Immature natural killer cell (primary cell): ENCODE measurements around the gene AIFM1. TPM values are rescaled to one million over a fixed set of nuclear protein-coding genes. Genes with fewer than 3 reads are reported as not detected.

Experiments
- DNase-seq, 3 donors: peaks; one replicate each; pipeline ENCODE4 v3.0.0; 2022; ENCODE audit warnings: mixed read lengths in 1 of 3
- H3K27ac Mint-ChIP-seq, 6 donors: one replicate each; pipeline ENCODE4 v1.8.0; 2020; ENCODE audit warnings: mixed read lengths in 6 of 6, mild to moderate bottlenecking in 5 of 6, inconsistent platforms in 4 of 6, moderate library complexity in 3 of 6
- H3K27me3 Mint-ChIP-seq, 3 donors: one replicate each; pipeline ENCODE4 v1.8.0; 2020 to 2021; ENCODE audit warnings: low read depth in 3 of 3, mild to moderate bottlenecking in 3 of 3, mixed read lengths in 3 of 3, moderate library complexity in 3 of 3, inconsistent platforms in 1 of 3
- H3K36me3 Mint-ChIP-seq, 3 donors: one replicate each; pipeline ENCODE4 v1.8.0; 2020; ENCODE audit warnings: mixed read lengths in 3 of 3, inconsistent platforms in 2 of 3, mild to moderate bottlenecking in 2 of 3
- H3K4me1 Mint-ChIP-seq, 2 donors: one replicate each; pipeline ENCODE4 v1.8.0; 2020; ENCODE audit warnings: inconsistent platforms in 2 of 2, mild to moderate bottlenecking in 2 of 2, mixed read lengths in 2 of 2, moderate library complexity in 1 of 2
- H3K4me3 Mint-ChIP-seq, 5 donors: one replicate each; pipeline ENCODE4 v1.8.0; 2020; ENCODE audit warnings: mild to moderate bottlenecking in 5 of 5, mixed read lengths in 5 of 5, inconsistent platforms in 3 of 5, moderate library complexity in 3 of 5
- H3K9me3 Mint-ChIP-seq, 6 donors: one replicate each; pipeline ENCODE4 v1.8.0; 2020; ENCODE audit warnings: mild to moderate bottlenecking in 6 of 6, mixed read lengths in 6 of 6, inconsistent platforms in 4 of 6, moderate library complexity in 3 of 6
- polyA plus RNA-seq, 3 donors: library from polyadenylated mRNA; unstranded; fragments of 300-500 nt; fragmentation: Illumina TruSeq; gene quantifications; one replicate each; pipeline ENCODE4 v1.2.3, GENCODE V29; 2021

AIFM1 gene
- polyA plus RNA-seq, 3 donors from 2014 or later = 20.1 to 31.0 (median 29.0) TPM

DNA sequence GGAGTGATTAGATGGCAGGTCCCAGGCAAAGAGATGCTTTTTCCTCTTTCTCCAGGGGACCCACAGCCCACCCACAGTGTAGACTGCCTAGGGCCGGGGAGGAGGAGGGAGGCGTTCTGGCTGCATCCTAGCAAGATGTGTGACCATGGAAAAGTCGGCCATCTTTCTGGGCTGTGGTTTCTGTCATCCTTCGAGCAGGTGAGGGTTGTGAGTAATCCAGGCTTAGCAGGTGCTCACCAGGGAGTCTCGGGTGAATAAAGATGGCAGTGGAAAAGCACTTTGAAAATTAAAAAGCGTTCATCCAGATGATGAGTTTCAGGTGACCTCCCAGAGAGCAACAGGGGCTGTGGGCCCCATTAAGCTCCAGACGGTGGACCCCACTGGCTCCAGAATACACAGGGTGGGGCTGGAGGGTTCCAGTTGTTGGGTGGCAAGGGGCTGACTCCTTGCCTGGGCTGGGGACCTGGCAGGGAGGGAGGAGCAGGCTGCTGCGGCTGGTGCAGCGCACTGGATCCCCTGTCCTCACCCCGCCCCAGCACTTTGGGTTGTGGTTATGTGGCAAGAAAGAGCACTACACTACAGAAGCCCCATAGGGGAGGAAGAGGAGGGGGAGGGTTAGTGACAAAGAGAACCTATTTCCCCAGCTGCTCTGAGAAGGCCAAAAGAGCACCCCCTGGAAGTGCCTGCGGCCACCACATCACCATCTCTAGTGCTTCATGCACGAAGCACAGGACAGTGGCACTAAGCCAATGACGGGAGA, 79.0 kb downstream of the AIFM1 start:
- peak overlapping the region; percentile 89 to 97 (median 92) for H3K4me3 Mint-ChIP-seq
- DNase-seq = peak; percentile 85 to 87 (median 85)
- H3K36me3 Mint-ChIP-seq = peaks cover 0 to 6% (median 0%) of the 10 kb centered on the region in 3 donors
- H3K27ac Mint-ChIP-seq = peak overlapping the region; percentile 93 to 96 (median 94)
- peaks cover 3 to 25% (median 15%) of the 10 kb centered on the region in 3 donors for H3K27me3 Mint-ChIP-seq
- H3K9me3 Mint-ChIP-seq = no peaks in the 10 kb centered on the region
- H3K4me1 Mint-ChIP-seq = peaks cover 88 to 90% of the 10 kb centered on the region in 2 donors

DNA sequence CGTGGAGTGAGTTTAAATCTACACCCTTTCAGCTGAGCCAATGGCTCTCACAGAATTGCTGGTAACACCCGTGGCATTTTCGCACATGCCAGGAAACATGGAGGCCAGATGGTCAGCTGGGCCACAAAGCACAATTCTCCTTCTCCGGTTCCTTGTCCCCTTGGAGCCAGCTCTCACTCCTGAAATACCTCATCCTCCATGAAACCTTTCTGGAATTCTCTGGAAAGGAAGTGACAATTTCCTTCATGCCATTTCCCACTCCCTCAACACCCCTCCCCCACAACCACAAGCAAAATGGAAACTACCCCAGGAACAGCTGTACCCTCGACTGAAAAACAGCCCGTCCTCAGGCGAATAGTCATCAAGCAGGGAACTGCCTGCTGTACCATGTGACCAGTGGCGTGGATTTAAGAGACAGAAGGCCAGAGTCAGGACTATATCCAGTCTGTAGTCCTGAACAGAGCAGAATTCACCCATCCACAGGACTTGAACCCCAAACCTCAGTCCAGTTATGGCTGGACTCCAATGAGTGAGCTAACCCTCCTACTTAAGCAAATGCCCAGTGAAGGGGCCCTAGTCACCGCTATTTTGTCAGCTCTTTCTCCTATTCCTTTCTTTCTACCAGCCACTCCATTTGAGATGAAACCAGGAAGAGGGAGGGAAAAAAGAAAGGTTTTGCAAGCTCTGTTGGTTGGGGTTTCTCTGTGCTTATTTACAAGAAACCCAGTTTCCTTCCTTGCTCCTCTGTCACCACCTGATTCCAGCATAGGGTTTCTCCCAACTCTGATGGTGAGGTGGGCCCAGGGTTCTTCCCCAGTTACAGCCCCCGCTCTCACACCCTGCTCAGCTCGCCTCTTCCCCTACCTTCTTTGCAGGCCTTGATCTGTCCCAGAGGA, 79.8 kb downstream of the AIFM1 start:
- H3K9me3 Mint-ChIP-seq = no peaks in the 10 kb centered on the region
- H3K36me3 Mint-ChIP-seq = peaks cover 0 to 6% (median 0%) of the 10 kb centered on the region in 3 donors
- DNase-seq = no peak
- H3K4me3 Mint-ChIP-seq = peak overlapping the region; percentile 89 to 97 (median 92)
- peak overlapping the region; percentile 93 to 96 (median 94) for H3K27ac Mint-ChIP-seq
- H3K4me1 Mint-ChIP-seq = peaks cover 93 to 97% of the 10 kb centered on the region in 2 donors
- H3K27me3 Mint-ChIP-seq = peaks cover 3 to 25% (median 15%) of the 10 kb centered on the region in 3 donors

DNA sequence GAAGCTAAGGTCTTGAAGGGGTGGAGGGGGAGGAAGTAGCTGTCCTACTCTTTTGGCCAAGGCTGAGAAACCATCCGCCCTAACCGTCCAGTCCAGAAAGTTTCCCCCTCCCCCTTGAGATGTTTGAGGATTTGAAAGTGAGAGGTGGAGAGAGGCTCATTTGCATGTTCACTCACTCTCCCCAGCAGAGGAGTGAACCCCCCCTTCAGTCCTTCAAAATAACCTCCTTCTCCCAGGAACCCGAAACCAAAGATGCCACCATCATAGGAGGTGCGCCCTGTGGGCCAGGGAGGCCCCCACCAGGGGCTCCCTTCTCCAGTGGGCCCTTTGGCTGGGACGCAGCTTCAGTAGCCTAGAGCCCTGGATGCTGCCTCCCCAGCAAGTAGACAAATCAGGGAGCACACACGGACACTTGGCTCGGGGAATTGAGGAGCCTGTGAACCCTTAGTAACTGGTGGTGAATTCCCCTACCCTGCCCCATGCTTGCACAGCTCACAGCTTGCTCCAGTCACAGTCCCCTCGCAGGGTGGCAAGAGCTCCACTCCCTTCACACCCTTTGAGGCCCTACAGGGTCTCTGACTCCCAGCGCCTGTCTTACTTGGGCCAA, 80.9 kb downstream of the AIFM1 start:
- Mint-ChIP-seq H3K4me1 (peaks cover 95 to 97% of the 10 kb centered on the region in 2 donors), H3K27ac (peak overlapping the region; percentile 93 to 96 (median 94)), H3K4me3 (peak overlapping the region; percentile 89 to 97 (median 92)), H3K27me3 (peaks cover 3 to 20% (median 13%) of the 10 kb centered on the region in 3 donors), H3K36me3 (peaks cover 3% of the 10 kb centered on the region in 3 donors), H3K9me3 (no peaks in the 10 kb centered on the region)
- no peak for DNase-seq

DNA sequence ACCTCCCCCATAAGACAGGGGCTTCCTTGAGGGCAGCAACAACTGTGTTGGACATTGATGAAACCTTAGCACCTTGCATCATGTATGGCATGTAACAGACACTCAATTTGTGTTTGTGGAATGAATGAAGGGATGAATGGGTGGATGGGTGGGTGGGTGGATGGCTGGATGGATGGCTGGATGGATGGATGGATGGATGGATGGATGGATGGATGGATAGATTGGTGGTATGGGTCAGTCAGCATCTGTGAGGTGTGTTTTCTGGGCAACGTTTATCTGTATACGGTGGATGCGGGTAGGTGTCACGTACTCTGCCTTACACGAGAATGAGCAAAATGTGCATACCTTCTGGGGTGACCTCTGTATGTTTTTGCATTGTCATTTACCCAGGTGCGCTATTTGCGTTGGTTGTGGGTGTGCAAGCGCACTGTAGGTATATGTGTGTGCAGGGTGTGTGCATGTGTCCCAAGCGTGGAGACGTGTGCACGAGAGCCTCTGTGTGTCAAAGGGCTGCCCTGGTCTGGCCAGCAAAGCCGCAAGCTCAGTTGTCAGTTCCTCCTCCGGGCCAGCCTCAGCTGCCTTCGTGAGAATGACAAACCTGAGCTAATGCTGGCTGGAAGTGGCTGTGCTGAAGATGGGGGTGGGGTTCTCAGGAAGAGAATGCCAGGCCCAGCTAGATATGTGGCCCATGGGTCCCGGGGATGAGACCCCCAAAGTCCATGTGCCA, 81.8 kb downstream of the AIFM1 start:
- peaks cover 3 to 7% (median 5%) of the 10 kb centered on the region in 3 donors for H3K36me3 Mint-ChIP-seq
- H3K4me1 Mint-ChIP-seq = peaks cover 90 to 95% of the 10 kb centered on the region in 2 donors
- no peaks in the 10 kb centered on the region for H3K9me3 Mint-ChIP-seq
- peak overlapping the region; percentile 89 to 97 (median 92) for H3K4me3 Mint-ChIP-seq
- H3K27ac Mint-ChIP-seq = peak overlapping the region; percentile 93 to 96 (median 94)
- H3K27me3 Mint-ChIP-seq = peaks cover 3 to 21% (median 13%) of the 10 kb centered on the region in 3 donors
- DNase-seq = peak; percentile 44 to 47 (median 46)

DNA sequence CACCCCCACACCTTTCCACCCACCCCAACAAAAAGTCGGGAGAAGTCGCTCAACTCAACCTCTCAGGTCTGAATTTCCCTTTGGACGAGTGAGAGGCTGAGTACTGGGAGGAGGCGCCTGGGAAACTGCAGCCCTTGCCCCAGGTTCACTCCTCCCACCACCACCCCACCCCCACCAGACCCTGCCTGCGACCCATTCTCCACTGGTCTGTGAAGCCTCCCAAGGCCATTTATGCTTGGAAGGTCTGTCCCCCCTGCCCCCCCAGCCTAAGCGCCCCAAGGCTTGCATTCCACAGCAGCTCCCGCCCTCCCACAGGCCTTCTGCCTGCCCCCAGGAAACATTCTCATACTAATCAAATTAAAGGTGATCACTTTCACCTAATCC, 82.5 kb downstream of the AIFM1 start:
- peak overlapping the region; percentile 93 to 97 (median 95) for H3K27ac Mint-ChIP-seq
- peak overlapping the region; percentile 89 to 97 (median 92) for H3K4me3 Mint-ChIP-seq
- H3K9me3 Mint-ChIP-seq = no peaks in the 10 kb centered on the region
- DNase-seq = no peak
- H3K36me3 Mint-ChIP-seq = peaks cover 3 to 9% (median 5%) of the 10 kb centered on the region in 3 donors
- H3K4me1 Mint-ChIP-seq = peaks cover 83 to 88% of the 10 kb centered on the region in 2 donors
- H3K27me3 Mint-ChIP-seq = peaks cover 5 to 21% (median 13%) of the 10 kb centered on the region in 3 donors

DNA sequence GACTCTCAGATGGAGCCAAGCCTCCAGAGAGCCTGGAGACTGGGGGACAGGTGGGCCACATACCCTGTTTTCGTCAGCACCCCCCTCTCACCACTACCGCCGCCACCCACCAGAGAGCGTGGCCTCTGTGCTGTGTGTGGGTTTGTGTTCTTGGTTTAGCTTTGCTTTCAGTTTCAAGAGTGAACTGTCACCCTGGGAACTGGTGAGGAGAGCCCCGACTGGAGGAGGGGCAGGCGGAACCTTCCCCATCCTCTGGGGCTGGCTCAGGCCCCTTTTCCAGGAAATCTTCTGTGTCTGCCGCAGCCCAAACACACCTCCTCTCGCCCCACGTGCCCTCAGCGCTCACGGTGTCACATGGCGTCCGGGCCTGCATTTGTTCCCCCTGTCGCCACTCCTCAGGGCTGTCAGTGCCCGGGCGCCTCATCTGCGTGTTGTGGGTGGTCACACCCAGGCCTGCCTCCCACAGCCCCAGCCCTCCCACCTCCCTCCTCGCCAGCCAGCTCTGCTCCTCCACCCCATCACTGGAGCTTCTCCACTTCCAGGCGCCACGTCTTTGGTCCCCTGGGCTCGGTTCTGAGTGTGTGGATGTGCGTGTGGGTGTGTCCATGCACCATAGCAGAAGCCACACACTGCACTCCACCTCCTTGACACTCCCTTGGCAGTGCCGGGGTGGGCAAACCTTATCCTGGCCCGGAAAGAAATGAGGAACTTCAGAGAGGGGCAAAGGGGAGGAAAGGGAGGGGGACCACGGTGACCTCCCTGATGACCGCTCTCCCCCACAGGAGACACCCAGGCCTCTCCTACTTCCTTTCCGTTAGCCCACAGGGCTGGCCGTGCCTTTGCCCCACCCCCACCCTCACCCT, 83.2 kb downstream of the AIFM1 start:
- peaks cover 5 to 19% (median 9%) of the 10 kb centered on the region in 3 donors for H3K27me3 Mint-ChIP-seq
- peak overlapping the region; percentile 86 to 97 (median 89) for H3K4me3 Mint-ChIP-seq
- peak overlapping the region; percentile 91 to 97 (median 95) for H3K27ac Mint-ChIP-seq
- no peaks in the 10 kb centered on the region for H3K9me3 Mint-ChIP-seq
- peaks cover 0 to 9% (median 5%) of the 10 kb centered on the region in 3 donors for H3K36me3 Mint-ChIP-seq
- peaks cover 76 to 81% of the 10 kb centered on the region in 2 donors for H3K4me1 Mint-ChIP-seq
- DNase-seq = peak; percentile 83 to 84 (median 84)

DNA sequence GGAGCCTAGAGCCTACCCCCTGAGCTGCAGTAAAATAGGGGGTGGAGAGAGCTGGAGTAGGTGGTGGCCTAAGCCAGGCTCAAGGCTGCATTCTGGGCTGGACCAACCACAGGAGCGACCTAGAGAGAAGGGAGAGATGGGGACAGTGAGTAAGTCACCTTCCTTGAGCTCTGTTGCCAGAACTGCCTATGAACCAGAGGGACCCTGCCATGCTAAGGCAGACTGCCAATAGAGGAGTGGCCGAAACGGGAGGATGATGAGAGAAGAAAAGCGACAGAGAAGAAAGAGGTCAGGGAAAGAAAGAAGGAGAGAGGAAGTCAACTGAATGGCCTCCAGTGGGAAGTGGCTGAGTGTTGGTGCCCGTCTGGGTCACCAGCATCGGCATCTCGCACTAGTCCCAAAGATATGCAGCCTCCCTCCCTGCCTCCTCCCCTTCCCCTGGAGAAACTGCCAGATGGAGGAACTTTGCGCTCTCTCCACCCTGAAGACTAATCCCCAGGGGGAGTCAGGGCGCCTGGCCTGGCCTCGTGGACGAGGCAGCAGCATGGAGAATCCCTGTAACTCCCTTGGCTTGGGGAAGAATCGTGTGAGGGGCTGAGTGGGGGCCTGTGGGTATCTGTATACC, 84.1 kb downstream of the AIFM1 start:
- Mint-ChIP-seq H3K4me1 (peaks cover 70 to 72% of the 10 kb centered on the region in 2 donors), H3K9me3 (no peaks in the 10 kb centered on the region), H3K4me3 (peak overlapping the region; percentile 86 to 97 (median 89)), H3K27me3 (peaks cover 4 to 14% (median 5%) of the 10 kb centered on the region in 3 donors), H3K27ac (peak overlapping the region; percentile 91 to 97 (median 95)), H3K36me3 (peaks cover 0 to 9% (median 5%) of the 10 kb centered on the region in 3 donors)
- no peak for DNase-seq

DNA sequence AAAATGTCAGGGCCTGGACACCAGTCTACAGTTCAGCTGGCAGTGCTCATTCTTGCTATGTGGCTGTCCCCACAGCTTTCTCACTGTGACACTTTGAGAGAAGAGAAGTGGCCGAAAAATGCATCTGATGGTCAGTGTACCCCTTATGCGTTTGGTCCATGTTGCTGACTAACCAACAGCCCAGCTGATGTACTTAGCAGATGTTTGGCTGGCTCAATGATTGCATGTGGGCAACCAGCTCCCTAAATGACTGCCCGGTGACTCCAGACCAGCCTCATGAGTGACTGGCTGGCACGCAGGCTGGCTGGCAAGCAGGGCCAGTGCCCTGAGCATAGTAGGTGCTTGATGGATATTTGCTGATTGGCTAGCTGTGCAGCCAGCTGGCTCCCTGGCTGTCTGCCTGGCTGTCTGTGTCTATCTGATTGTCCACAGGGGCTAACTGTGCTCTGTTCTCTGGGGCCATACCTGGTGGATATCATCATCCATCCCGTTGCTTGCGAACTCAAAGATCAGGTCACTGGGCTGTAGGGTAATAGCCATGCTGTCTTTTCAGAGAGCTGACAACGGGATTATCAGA, 84.8 kb downstream of the AIFM1 start:
- peaks cover 4 to 13% (median 5%) of the 10 kb centered on the region in 3 donors for H3K27me3 Mint-ChIP-seq
- no peak for DNase-seq
- H3K36me3 Mint-ChIP-seq = peaks cover 0 to 9% (median 5%) of the 10 kb centered on the region in 3 donors
- peaks cover 63 to 66% of the 10 kb centered on the region in 2 donors for H3K4me1 Mint-ChIP-seq
- H3K4me3 Mint-ChIP-seq = peak overlapping the region in 3 of 5 donors; percentile 88 to 97 (median 92)
- peak overlapping the region; percentile 91 to 97 (median 95) for H3K27ac Mint-ChIP-seq
- no peaks in the 10 kb centered on the region for H3K9me3 Mint-ChIP-seq

DNA sequence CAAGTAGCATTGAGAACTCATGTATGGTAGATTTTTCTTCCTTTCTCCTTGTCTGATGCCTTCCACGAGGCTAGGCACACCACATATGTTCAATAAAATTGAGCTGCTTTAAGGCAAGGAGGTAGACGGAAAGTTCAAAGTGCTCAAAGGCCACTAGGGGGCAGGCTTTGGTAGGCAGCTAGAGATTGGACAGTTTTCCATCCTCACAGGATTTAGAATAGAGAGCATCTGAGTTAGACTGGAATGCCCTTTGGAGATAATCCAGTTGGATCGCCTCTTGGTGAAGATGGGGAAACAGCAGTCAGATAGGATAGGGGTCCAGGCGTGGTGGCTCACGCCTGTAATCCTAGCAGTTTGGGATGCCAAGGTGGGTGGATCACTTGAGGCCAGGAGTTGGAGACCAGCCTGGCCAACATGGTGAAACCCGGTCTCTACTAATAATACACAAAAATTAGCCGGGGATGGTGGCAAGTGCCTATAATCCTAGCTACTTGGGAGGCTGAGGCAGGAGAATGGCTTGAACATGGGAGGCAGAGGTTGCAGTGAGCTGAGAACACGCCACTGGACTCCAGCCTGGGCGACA, 85.7 kb downstream of the AIFM1 start:
- Mint-ChIP-seq H3K27me3 (peaks cover 4 to 9% (median 5%) of the 10 kb centered on the region in 3 donors), H3K4me3 (peak overlapping the region; percentile 19 to 60 (median 42)), H3K27ac (peak overlapping the region; percentile 82 to 95 (median 90)), H3K4me1 (peaks cover 56% of the 10 kb centered on the region in 2 donors), H3K36me3 (peaks cover 0 to 9% (median 5%) of the 10 kb centered on the region in 3 donors), H3K9me3 (no peaks in the 10 kb centered on the region)
- peak; percentile 57 to 68 (median 58) for DNase-seq
